NCI-H2171 (cell line): ENCODE data around the gene ANKFN1.

Experiments used
- DNase-seq: peaks from one replicate; lab custom pipeline; 2025; lab: John Stamatoyannopoulos, UW

ANKFN1 gene, protein sequence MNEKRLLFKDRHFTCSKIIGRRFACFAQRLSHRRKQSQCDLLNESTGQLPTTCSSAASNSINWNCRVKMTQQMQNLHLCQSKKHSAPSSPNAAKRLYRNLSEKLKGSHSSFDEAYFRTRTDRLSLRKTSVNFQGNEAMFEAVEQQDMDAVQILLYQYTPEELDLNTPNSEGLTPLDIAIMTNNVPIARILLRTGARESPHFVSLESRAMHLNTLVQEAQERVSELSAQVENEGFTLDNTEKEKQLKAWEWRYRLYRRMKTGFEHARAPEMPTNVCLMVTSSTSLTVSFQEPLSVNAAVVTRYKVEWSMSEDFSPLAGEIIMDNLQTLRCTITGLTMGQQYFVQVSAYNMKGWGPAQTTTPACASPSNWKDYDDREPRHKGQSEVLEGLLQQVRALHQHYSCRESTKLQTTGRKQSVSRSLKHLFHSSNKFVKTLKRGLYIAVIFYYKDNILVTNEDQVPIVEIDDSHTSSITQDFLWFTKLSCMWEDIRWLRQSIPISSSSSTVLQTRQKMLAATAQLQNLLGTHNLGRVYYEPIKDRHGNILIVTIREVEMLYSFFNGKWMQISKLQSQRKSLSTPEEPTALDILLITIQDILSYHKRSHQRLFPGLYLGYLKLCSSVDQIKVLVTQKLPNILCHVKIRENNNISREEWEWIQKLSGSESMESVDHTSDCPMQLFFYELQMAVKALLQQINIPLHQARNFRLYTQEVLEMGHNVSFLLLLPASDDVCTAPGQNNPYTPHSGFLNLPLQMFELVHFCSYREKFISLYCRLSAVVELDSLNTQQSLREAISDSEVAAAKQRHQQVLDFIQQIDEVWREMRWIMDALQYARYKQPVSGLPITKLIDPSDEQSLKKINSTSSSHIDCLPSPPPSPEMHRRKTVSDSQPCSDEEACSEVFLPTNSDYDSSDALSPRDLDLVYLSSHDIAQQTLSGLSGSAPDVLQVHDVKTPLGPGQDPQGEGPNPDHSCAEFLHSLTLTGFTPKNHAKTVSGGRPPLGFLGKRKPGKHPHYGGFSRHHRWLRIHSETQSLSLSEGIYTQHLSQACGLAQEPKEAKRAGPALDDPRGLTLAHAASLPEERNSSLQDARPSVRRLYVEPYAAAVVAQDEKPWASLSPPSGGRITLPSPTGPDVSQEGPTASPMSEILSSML

GRCh38 chr17:56152874-56153602 lies at the start of gene ANKFN1:
Gene ANKFN1 (plus strand): TSS chr17:56153475. CDS start chr17:56212668, 59,193 bp downstream.
- no peak for DNase-seq

DNA sequence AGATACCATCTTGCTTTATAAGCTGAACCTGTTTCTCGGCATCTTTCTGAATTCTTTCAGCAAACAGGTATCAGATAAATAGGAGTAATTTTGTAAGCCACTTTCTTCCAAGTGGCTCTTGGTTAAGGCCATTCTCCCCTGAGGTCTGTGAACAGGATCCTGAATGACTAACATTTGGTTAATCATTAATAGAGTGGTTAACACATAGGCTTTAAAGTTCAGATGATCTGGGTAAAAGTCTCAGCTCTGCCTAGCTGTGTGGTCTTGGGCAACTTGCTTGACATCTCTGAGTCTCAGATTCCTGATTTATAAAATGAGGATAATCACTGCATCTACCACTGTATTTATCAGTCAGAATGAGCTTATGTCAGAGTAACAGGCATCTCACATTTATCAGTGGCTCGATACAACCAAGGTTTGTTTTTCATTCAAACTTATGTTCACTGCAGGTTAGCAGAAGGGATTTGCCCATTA lies 44.4 kb upstream of the ANKFN1 start:
- DNase-seq = no peak

DNA sequence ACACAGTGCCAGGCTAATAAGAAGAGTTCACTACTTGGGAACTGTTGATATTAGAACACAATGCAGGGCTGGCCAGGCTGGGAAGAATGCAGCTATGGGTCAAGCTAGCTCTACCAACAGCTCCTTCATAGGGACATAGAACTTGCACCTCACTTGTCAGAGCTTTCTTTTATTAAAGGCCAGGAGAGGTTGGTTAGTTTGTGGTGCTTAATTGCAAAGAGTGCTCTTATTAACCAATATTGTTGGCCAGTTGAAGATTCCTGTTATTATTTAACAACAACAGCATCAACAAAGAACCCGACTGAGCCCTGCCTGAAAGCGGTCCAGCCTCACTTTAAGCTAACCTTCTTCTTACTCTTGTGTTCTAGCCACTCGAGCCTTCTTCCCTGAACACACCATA lies 43.4 kb upstream of the ANKFN1 start:
- DNase-seq = no peak

GRCh38 chr17:56110463-56111135 lies 42.7 kb upstream of the ANKFN1 start:
- no peak for DNase-seq

- DNase-seq = no peak
These were observed 41.4 kb upstream of the ANKFN1 start for GRCh38 chr17:56111706-56112485.

DNA sequence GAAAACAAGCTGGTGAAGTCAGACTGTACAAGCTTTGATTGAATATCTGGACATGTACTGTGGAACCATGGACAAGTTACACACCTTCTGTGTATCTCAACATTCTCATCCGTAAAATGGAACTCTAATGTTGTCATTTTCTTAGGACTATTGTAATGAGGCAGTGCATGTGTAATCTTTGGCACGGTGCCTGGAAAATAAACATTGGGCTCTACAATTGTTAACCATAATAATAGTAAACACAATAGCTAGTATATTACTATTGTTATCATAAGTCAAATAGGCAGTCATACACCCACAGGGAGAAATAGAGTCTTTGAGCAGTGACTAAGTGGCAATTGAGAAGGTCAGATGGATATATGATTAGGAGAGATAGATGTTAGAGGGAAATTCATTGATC lies 39.8 kb upstream of the ANKFN1 start:
- DNase-seq = no peak

DNA sequence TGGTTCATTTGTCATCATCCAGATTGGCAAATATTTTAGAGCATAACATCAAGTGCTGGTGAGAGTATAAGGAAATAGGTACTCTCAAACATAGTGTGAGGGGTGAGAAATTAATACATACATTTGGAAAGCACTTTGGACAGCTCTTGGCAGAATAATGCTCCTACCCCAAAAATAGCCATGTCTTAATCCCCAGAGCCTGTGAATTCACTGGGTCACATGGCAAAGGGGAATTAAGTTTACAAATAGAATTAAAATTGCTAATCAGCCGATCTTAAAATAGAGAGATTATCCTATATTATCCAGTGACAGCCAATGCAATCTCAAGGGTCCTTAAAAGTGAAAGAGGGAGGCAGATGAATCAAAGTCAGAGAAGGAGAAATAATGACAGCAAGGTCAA lies 38.8 kb upstream of the ANKFN1 start:
- no peak for DNase-seq

DNA sequence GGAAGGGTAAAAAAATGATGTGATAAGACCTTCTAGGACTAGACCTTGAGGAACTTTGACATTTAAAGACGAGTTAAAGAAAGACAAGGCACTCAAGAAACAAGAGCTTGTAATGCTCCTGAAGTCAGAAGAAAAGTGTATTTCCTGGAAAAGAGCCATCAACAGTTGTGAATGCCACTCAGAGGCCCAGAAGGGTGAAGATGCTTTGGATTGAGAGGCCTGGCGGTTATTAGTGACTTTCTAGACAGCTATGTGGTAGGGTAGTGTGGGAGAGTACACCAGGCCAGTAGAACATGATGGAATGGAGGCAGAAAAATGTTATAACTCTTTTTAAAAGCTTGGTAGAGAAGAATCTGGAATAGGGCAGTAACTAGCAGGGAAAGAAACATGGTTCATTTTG lies 34.1 kb upstream of the ANKFN1 start:
- no peak for DNase-seq

GRCh38 chr17:56119936-56120335 lies 33.3 kb upstream of the ANKFN1 start:
- DNase-seq = no peak

DNA sequence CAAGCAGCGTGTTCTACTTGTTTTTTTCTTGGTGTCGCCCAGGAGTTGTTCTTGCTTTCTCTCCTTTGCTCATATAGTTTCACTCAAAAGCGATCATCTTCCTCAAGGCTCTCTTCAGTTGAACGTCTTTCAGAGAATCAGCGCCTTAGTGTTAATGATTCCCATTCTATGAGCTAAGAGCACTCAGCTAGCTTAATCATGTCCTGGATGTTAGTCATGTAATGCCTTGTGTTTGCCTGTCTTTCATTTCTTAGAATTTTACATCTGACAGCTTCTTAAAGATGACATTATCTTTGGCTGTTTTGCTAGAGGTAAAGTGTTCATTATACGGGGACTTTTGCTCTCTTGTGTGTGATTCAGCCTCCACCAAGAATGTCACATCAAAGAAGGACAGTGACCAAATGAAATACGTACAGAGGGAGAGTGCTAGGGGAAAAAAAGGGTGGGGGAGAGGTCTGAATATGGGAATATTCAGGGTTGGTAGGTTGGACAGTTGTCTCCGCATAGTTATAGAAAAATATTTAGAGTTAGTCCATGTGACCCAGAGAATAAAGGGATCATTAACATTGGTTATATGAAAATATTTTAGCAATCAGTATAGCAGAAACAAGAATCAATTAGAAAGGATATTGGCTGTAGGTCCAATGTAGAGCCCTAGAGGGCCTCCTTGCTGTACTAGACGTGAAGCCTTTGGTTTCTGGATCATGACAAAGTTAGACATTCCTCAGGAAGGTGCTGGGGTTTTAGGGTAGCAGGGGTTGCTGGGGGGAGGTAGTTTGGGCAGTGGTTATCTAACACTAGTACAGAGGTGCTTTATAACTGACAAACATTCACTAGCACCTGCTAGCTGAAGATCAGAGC lies 31.9 kb upstream of the ANKFN1 start:
- no peak for DNase-seq

- no peak for DNase-seq
These were observed 27.1 kb upstream of the ANKFN1 start for GRCh38 chr17:56125830-56126819.

GRCh38 chr17:56130026-56130425 lies 23.2 kb upstream of the ANKFN1 start:
- DNase-seq = no peak

- no peak for DNase-seq
These were observed 22.6 kb upstream of the ANKFN1 start for GRCh38 chr17:56130631-56131030.

- DNase-seq = no peak
These were observed 21.8 kb upstream of the ANKFN1 start for GRCh38 chr17:56131431-56131830.

- DNase-seq = no peak
These were observed 17.0 kb upstream of the ANKFN1 start for GRCh38 chr17:56136301-56136700.

- DNase-seq = no peak
These were observed 12.0 kb upstream of the ANKFN1 start for GRCh38 chr17:56141046-56141839.

- no peak for DNase-seq
These were observed 10.9 kb upstream of the ANKFN1 start for GRCh38 chr17:56142325-56142724.
